GM18502 (cell line): ENCODE measurements around the gene RNF38.
"Not testable (repeated sequence)": the region's sequence is repeated elsewhere in the genome, so short reads cannot be mapped to it uniquely, and the experiment has no call there.

ENCODE experiments used
- ATAC-seq: cut with Tn5 transposase; IDR thresholded peaks from one replicate; pipeline ENCODE4 v1.9.1; 2021; ENCODE audit warnings: mild to moderate bottlenecking; ENCODE audit not compliant: unreplicated experiment, poor library complexity

RNF38 gene

DNA sequence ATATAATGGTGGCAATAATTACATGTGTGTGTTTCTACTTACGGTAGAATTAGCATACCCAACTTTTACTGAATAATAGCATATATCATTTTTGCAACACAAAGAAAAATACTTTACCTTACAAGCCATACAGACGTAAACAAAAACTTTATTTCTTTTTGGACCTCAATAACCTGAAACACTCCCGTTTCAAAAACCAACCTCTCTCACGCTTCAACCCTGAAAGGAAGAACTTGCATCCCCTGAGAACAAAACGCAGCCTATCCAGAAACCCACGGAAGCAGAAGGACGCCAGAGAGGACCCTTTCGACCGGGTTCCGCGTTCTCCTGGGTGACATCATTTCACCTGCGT is at the start of gene RNF38:
RNF38 (minus strand) TSS at position 290 of the 352 bp plus-strand sequence; CDS start at position 129, 161 bp downstream.
- ATAC-seq, result no peak

DNA sequence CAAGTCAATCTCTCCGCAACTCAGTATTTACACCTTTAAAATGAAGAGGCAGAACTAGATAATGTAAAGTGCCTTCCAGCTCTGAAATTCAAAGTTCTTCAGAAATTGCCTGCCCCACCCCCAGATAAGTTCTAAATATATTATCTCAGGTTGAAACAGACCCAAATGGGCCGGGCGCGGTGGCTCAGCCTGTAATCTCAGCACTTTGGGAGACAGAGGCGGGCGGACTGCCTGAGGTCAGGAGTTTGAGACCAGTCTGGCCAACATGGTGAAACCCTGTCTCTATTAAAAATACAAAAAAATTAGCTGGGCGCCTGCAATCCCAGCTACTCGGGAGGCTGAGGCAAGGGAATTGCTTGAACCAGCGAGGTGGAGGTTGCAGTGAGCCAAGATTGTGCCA is 48.5 kb upstream of the RNF38 start:
- ATAC-seq, result not testable (repeated sequence)

DNA sequence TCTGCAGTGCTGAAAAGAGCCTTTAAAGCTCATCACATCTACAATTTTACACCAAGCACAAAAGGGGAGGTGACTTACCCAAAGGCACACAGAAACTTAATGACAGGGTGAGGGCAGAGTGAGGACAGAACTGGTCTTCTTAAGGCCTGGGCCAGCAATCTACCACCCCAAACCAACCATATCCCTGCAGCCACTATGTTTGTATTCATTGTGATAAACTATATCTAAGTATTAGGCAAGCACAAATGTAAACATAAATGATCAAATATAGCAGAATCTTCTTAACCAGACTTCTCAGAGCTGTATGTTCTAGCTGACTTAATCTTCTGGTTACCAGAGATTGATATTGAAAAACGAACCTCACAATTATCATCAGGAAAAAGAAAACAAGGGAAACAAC is 47.9 kb upstream of the RNF38 start:
- ATAC-seq, result no peak

DNA sequence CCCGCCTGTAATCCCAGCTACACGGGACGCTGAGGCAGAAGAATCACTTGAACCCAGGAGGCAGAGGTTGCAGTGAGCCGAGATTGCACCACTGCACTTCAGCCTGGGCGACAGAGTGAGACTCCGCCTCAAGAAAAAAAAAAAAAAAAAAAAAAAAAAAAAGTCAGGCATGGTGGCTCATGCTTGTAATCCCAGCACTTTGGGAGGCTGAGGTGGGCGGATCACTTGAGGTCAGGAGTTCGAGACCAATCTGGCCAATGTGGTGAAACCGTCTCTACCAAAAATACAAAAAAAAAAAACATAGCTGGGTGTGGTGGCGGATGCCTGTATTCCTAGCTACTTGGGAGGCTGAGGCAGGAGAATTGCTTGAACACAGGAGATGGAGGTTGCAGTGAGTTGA is 46.6 kb upstream of the RNF38 start:
- ATAC-seq, result not testable (repeated sequence)

DNA sequence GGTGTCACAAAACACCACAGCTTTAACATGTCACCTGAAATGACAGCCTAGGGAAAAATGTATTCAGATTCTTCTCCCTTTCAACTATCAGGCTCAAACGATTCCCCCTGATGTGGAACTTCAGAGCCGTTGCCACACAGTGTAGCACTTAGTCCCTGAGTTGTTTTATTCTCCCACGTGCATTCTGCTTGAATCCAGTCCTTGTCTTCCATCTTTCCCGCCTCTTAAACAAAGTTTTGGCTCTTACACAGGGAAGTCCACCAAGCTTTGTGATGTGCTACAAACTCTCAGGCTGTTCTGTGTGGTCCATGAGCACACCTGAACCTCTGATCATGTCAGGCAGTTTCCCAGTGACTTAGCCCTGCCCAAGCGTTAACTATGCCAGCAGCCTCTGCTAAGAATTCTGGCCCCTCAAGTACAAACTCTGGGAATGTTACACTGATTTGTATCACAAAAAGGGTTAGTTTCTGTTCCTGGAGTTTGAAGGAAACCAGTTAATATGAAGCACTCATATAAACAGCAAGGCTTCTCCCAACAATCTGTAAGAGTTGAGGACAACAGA is 45.8 kb upstream of the RNF38 start:
- no peak for ATAC-seq

DNA sequence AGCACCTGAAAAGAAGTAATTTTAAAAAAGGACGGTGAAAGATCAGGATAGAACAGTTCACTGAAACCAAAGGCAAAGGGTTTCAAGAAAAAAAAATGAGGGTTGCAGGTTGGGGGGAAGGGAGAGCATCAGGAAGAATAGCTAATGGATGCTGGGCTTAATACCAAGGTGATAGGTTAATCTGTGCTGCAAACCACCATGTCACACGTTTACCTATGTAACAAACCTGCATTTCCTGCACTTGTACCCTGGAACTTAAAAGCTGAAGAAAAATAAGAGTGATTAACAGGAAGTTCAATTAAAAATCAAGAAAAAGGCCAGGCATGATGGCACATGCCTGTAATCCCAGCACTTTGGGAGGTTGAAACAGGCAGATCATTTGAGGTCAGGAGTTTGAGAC is 44.1 kb upstream of the RNF38 start:
- no peak for ATAC-seq

DNA sequence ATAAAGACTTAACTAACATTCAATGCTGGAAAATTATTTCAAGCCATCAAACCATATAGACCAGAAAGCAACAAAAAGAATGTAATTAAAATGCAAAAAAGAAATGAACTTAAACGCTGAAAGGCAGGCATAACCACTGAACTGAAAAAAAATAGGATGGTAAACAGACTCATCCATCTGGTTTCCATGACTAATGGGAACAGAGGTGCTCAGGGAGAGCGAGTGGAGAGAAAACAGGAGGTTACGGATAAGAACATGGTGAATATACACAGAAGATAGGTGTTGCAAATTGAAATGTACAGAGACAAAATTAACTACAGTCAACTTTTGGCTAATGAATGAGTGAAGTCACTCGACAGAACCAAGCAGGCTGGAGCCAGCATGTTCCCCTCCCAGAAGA is 43.5 kb upstream of the RNF38 start:
- no peak for ATAC-seq

DNA sequence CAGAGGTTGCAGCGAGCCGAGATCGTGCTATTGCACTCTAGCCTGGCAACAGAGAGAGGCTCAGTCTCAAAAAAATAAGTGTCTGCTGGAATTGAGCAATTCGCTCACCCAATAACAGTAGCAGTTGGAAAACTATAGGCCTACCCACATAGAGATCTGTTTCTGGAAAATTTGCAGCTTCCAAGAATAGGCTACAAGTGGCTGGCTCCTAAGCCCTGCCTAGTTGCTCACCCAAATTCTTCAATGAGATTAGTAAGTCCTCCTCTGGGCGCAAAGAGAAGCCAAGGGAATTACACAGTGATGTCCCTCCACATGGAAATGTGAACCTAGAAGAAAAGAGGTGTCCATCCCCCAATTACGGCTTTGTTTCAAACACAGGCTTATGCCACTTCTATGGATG is 42.6 kb upstream of the RNF38 start:
- no peak for ATAC-seq

DNA sequence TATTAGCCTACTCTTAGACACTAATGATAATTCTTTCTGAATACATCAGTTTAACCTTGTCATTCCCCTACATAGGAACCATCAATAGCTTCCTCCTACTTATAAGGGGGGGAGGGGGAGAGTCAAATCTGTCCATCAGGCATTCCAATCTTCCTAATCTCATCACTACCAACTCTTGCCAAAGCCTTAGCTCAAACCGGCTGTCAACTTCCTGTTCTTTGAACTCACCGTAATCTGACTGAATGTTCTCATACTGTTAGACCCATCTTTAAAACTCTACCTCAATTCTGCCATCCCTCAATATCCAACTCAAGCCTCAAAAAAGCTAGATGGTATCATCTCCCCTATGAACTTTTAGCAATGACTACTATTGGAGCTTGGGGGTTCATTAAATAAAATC is 41.9 kb upstream of the RNF38 start:
- ATAC-seq, result no peak

DNA sequence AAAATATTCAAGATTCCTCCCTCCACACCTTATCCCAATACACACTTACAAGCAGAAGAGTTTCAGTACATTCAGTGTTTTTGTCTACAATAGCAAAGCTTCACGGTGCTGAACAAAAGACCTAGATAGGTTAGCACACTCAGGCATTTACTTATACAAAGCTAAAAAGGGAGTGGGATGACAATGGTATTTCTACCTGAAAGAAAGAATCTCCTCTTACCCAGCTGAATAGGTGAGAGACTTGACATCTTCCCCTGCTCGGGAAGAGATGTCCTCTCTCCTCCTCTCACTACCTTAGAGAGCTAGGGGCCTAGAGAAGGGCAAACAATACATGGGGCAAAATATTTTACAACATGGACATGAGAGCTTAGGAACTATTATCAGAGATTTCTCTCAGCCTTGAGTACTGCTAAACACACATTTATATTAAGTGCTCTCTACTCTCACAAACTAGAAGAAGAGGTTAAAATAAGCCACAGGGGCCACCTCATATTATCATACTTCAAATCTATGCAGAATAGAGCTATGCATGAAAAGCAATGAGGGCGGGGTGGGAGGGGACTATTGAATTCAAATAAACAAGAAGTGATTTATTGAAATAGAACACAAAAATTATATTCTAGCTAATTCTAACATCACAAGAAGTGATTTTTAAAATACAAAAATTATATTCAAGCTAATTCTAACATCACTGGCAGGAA is 38.6 kb upstream of the RNF38 start:
- ATAC-seq, result no peak

DNA sequence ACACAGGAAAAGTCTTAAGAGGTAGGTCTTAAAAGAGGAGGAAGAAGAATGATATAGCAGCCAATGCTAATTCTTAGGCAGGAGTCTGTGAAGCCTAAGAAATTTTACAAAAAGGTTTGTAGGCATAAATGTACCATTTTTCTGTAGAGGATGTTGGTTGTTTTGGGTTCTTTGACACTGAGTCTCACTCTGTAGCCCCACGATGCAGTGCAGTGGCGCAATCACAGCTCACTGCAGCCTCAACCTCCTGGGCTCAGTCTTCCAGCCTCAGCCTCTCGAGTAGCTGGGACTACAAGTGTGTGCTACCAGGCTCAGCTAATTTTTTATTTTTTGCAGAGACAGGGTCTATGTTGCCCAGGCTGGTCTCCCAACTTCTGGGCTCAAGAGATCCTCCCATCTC is 37.7 kb upstream of the RNF38 start:
- no peak for ATAC-seq

DNA sequence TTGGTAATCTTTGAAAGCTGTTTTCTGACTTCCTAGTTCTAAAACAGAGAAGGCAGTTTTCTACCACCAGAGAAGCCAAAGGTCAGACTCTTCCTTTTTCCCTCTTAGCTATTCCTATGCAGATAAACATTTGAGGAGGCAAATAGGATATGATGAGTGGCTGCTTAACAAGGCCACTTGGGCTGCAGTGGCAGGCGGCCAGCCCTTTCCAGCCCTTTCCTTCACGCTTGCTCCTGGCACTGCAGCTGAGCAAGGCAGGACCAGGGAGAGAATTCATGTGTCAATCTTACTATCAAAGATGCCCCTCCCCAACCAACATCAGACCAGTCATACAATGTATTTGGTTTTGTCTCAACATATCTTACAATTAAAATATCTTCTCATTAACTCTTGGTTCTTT is 36.8 kb upstream of the RNF38 start:
- ATAC-seq, result no peak

DNA sequence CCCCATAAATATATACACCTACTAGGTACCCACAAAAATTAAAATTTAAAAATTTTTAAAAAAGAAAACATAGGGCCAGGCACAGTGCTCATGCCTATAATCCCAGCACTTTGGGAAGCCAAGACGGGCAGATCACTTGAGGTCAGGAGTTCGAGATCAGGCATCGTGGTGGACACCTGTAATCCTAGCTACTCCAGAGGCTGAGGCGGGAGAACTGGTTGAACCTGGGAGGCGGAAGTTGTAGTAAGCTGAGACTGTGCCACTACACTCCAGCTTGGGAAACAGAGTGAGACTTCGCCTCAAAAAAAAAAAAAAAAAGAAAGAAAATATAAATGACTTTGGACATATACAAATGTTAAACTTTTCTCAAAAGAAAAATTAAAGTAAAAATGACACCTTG is 33.3 kb upstream of the RNF38 start:
- ATAC-seq, result no peak

DNA sequence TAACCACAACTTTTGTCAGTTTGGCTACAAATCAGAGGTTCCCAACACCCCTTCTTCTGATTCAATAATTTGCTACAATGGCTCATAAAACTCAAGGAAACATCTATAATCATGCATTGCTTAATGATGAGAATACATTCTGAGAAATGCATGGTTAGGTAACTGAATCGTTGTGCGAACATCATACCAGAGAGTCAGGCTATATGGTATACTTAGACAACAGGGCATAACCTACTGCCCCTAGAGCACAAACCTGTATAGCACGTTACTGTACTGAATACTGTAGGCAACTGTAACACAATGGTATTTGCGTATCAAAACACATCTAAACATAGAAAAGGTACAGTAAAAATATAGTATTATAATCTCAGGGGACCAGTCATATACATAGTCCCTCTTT is 31.0 kb upstream of the RNF38 start:
- ATAC-seq, result no peak

DNA sequence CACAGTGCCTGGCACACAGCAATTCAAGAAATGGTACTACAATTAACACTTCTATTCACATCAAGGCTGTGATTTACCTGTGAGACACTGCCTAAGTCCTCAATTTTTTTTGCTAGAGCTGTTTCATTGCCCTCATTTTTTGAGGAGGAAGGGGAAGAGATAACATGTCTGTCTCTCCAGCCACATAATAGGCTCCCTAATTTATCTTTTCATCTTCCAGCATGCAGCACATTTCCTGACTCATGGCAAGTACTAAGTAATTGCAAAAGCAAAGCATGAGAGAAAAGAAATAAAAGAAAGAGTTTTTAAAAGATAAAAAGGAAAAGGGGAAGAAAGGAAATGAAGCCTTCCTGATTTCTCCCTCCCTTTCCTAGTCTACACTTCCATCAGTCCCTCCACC is 26.9 kb upstream of the RNF38 start:
- ATAC-seq, result no peak

DNA sequence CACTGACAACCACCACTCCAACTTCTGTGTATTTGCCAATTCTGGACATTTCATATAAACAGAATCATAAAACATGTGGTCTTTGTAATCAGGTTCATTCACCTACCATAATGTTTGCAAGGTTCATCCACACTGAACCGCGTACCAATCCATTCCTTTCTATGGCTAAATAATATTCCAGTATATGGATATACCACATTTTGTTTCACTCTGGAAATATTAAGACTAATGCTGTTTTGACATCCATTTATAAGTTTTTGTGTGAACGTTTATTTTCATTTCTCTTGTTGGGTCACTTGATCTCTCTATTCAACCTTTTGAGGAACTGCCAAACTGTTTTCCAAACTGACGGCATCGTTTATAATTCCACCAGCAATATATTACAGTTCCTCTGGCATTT is 26.3 kb upstream of the RNF38 start:
- no peak for ATAC-seq

DNA sequence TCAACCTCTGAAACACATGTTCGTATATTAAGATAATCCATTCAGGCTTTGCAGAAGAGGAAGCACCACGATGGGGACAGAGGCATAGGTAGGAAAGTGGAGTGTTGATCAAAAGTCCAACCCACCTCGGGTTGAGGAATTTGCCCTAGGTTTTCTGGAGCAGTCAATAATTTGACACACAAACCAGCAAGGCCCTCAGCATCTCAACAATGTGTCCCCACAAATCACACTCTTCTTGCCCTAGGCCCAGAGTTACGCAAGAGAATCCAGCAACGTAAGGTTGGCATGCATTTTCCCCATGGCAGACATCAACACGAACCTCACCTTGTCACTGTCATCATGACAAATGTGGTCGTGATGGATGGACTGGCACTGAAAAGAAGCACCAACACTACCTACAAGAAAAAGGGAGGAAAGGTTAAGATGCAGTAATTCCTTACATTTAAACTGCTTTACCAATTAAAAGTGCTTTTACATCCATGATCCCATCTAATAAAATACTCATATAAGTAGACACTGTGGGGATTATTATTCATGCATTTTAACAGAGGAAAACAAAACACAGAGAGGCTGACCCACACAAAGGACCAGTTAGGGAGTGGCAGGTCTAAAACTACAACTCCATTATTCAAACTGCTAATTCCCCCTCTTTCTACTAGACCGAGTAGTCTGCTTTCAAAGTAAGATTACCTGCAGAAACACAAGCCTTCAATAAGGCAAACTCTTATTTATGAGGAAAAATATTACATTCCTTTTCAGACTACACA is 24.4 kb upstream of the RNF38 start:
- ATAC-seq, result no peak

DNA sequence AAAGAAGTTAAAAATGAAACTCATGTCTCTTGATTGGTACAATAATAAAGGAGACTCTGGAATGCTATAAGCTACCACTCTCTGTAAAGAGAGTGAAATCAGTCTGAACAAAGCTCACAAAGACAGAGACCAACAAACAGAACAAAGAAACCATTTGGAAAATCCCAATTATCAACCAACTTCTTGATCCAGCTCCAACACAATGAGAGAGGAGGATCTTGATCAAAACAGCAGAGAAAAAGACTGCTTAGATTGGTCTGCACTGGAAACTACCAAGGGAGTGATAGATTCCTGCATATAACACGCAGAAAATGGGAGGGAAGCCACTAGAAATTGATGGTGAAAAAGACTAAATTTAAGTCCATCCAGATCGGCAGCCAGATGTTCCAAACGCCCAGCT is 23.1 kb upstream of the RNF38 start:
- no peak for ATAC-seq

DNA sequence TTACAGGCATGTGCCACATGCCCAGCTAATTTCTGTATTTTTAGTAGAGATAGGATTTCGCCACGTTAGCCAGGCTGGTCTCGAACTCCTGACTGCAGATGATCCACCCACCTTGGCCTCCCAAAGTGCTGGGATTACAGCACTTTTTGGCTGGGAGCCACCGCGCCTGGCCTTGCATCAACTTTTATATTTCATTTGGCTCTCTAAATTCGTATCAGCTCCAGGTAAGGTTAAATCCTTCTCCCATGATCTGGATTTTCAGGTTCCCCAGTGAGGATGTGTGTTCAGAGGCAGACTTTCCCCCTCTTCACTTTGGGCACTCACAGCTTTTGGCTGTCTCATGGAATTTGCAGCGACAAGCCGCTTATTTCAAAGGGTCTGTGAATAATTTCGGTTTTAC is 16.8 kb upstream of the RNF38 start:
- ATAC-seq, result no peak

DNA sequence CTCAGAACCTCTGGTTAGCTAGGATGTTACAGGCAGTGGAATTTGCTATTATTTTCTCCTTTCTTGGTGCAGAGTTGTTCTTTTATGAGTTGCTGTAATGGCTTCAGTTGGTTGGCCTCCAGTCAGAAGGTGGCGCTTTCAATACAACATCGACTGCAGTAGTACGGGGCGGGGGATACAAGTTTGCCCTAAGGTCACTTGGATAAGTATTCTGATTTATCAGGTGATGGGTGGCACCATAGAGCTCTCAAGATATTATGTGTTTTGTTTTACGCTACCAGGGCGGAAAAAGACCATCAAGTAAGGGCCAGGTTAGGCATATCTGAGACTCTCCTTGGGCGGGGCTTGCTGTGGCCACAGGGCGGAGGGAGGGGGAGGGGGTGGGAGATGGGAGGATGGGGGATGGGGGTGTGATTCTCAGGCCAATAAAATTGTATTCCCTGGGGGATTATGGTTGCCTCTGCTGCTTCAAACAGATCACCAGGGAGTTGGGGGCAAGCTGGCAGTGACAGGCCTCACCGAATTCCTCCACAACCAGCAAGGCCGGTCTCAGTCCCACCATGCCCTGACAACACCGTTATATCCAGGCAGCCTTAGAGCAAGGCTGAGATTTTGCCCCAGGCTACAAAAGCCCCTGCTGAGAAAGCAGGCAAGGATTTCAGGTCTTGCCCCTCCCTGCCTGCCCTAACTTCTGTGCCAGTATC is 15.9 kb upstream of the RNF38 start:
- ATAC-seq, result no peak

DNA sequence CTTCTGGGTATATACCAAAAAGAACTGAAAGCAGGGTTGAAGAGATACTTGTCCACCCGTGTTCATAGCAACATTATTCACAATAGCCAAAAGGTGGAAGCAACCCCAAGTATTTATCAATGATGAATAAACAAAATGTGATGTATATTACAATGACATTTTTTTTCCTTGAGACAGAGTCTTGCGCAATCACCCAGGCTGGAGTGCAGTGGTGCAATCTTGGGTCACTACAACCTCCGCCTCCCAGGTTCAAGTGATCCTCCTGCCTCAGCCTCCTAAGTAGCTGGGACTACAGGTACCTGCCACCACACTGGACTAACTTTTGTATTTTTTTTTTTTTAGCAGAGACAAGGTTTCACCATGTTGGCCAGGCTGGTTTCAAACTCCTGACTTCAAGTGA is 11.3 kb upstream of the RNF38 start:
- not testable (repeated sequence) for ATAC-seq
